Right lobe of liver (tissue), 6 donors: ENCODE measurements around the gene DHRS3. TPM values are rescaled to one million over a fixed set of nuclear protein-coding genes. Genes with fewer than 3 reads are reported as not detected.

Experiments
- ATAC-seq, 4 donors: fragments of 200-7000 bp; cut with Tn5 transposase; one replicate each; pipeline ENCODE4 v1.9.1; 2020; ENCODE audit warnings: mild to moderate bottlenecking in 4 of 4, moderate library complexity in 4 of 4
- DNase-seq, 3 donors: peaks; one replicate each; pipeline ENCODE4 v3.0.0-alpha.2; 2020
- H3K27ac ChIP-seq, 3 donors: fragments of 200-600 bp; one replicate each; pipeline ENCODE4 v1.8.0; 2022
- H3K27me3 ChIP-seq, 2 donors: fragments of 200-600 bp; one replicate each; pipeline ENCODE4 v1.8.0; 2022
- H3K36me3 ChIP-seq, 4 donors: fragments of 200-600 bp; sonication (generic) in 1 of 4; one replicate each; pipeline versions ENCODE4 v1.5.1 to v1.8.0; 2017 to 2022; ENCODE audit warnings: control low read depth in 1 of 4
- H3K4me1 ChIP-seq, 4 donors: fragments of 200-600 bp; sonication (generic) in 1 of 4; one replicate each; pipeline versions ENCODE4 v1.5.1 to v1.8.0; 2017 to 2022; ENCODE audit warnings: control low read depth in 1 of 4
- H3K4me3 ChIP-seq, 3 donors: fragments of 200-600 bp; one replicate each; pipeline ENCODE4 v1.8.0; 2022
- H3K9me3 ChIP-seq, 4 donors: fragments of 200-600 bp; sonication (generic) in 1 of 4; one replicate each; pipeline versions ENCODE4 v1.5.1 to v1.8.0; 2017 to 2022; ENCODE audit warnings: control low read depth in 1 of 4
- CTCF ChIP-seq, 4 donors: fragments of 200-600 bp in 3 of 4; fragments of 450-650 bp in 1 of 4; IDR thresholded peaks; one replicate each; pipeline versions ENCODE4 v1.5.1 to v1.8.0; 2016 to 2022; ENCODE audit warnings: antibody characterized with exemption in 4 of 4, mild to moderate bottlenecking in 2 of 4
- POLR2A ChIP-seq: fragments of 450-650 bp; IDR thresholded peaks from one replicate; pipeline ENCODE4 v1.6.1; 2017; ENCODE audit warnings: antibody characterized with exemption, mild to moderate bottlenecking
- WGBS: methylation state at CpG from one replicate; pipeline ENCODE4 v1.1.6; 2018; ENCODE audit warnings: low coverage, low lambda C conversion rate; ENCODE audit not compliant: insufficient coverage; ENCODE audit errors: missing lambda C conversion rate; 5-methylcytosine and 5-hydroxymethylcytosine counted together
- intact Hi-C, 2 donors: fragments of 100-400 bp; cut with DNase I; formaldehyde crosslinking; loops; one replicate each; pipeline versions ENCODE4 v1.11.2 to v1.14.1; 2022
- total RNA-seq, 6 experiments: library from RNA; depleted of rRNA in 2 of 6; stranded (reverse); fragments of >200 nt in 2 of 6; fragmentation: NEBNext Ultra II Directional in 3 of 6; extraction: Animal tissue kit (Norgen Biotek cat#: 25700) in 3 of 6; gene quantifications; one replicate each; pipeline versions ENCODE4 v1.1.0 to v1.2.4, GENCODE V29; 2016 to 2023
- donor health status: DM: no; HTN: yes; CAD: no.
- donor health status: DM: no; HTN: no; CAD: no.
- donor health status: DM: no; HTN: no; CAD: no.
- donor health status: DM: no; HTN: yes; CAD: no.
- donor health status: DM: no; HTN: yes; CAD: no.

DHRS3 gene
- total RNA-seq, 6 experiments from 2014 or later, result 132 to 252 (median 172) TPM

- Histone ChIP-seq H3K4me3 (no peak overlapping the region), H3K36me3 (peaks cover 0 to 24% (median 3%) of the 10 kb centered on the region in 4 donors), H3K27me3 (no peaks in the 10 kb centered on the region), H3K27ac (no peak overlapping the region), H3K4me1 (peaks cover 0 to 37% (median 14%) of the 10 kb centered on the region in 4 donors), H3K9me3 (no peaks in the 10 kb centered on the region)
- 80% methylated on average over 2 of the region's 8 CpGs for WGBS
- ATAC-seq (no peak), DNase-seq (peak in 1 of 3 donors; percentile 31)
- no peak for TF ChIP-seq POLR2A
- TF ChIP-seq CTCF (IDR thresholded peaks at IDR 0.05), result no peak
- intact Hi-C loops, result no loop called here
These were observed 29.3 kb downstream of the DHRS3 start for GRCh38 chr1:12588695-12589094.

GRCh38 chr1:12587981-12588640 is 29.9 kb downstream of the DHRS3 start:
- no peaks in the 10 kb centered on the region for H3K27me3 ChIP-seq
- TF ChIP-seq CTCF (IDR thresholded peaks at IDR 0.05), result no peak
- no peak for TF ChIP-seq POLR2A
- peaks cover 0 to 31% (median 11%) of the 10 kb centered on the region in 4 donors for H3K4me1 ChIP-seq
- no peak for ATAC-seq
- no peak overlapping the region for H3K27ac ChIP-seq
- no CpG with 5 or more reads among the region's 7 CpGs for WGBS
- DNase-seq, result no peak
- no peak overlapping the region for H3K4me3 ChIP-seq
- no peaks in the 10 kb centered on the region for H3K9me3 ChIP-seq
- intact Hi-C loops, result no loop called here
- H3K36me3 ChIP-seq, result peaks cover 0 to 24% (median 3%) of the 10 kb centered on the region in 4 donors

- Histone ChIP-seq H3K27me3 (no peaks in the 10 kb centered on the region), H3K9me3 (no peaks in the 10 kb centered on the region), H3K27ac (peak overlapping the region in 1 of 3 donors; percentile 22), H3K36me3 (peaks cover 0 to 24% (median 6%) of the 10 kb centered on the region in 4 donors), H3K4me1 (peaks cover 0 to 12% (median 3%) of the 10 kb centered on the region in 4 donors), H3K4me3 (no peak overlapping the region)
- ATAC-seq, result peak in 2 of 4 donors; percentile 2 to 3
- WGBS, result 60% methylated on average over 2 of the region's 19 CpGs
- TF ChIP-seq POLR2A (no peak), CTCF (IDR thresholded peaks at IDR 0.05) (no peak)
- intact Hi-C loops, result no loop called here
- DNase-seq, result peak in 1 of 3 donors; percentile 53
These were observed 31.8 kb downstream of the DHRS3 start for GRCh38 chr1:12585951-12586942.

GRCh38 chr1:12585536-12585935 is 32.5 kb downstream of the DHRS3 start:
- H3K27ac ChIP-seq, result peak overlapping the region in 1 of 3 donors; percentile 22
- peaks cover 0 to 6% (median 0%) of the 10 kb centered on the region in 4 donors for H3K4me1 ChIP-seq
- ATAC-seq, result peak; percentile 34 to 83 (median 57)
- intact Hi-C loops, result no loop called here
- no peaks in the 10 kb centered on the region for H3K27me3 ChIP-seq
- peaks cover 0 to 23% (median 10%) of the 10 kb centered on the region in 4 donors for H3K36me3 ChIP-seq
- 61% methylated on average over 5 of the region's 10 CpGs for WGBS
- H3K4me3 ChIP-seq, result no peak overlapping the region
- no peak for TF ChIP-seq POLR2A
- no peak for TF ChIP-seq CTCF (IDR thresholded peaks at IDR 0.05)
- DNase-seq, result peak in 2 of 3 donors; percentile 71 to 80
- no peaks in the 10 kb centered on the region for H3K9me3 ChIP-seq
